Sigmoid colon (tissue), 4 donors: ENCODE measurements around the gene PDE4D.

Source experiments
- EP300 ChIP-seq, 4 donors: sonication (generic); formaldehyde crosslinking; IDR thresholded peaks; one replicate each; pipeline ENCODE4 v1.6.1; 2017; ENCODE audit warnings: antibody characterized with exemption in 4 of 4
- POLR2A ChIP-seq, 2 donors: fragments of 450-650 bp; IDR thresholded peaks; one replicate each; pipeline ENCODE4 v1.6.1; 2016; ENCODE audit warnings: antibody characterized with exemption in 2 of 2, mild to moderate bottlenecking in 2 of 2, moderate library complexity in 2 of 2
- POLR2AphosphoS5 ChIP-seq, 4 donors: sonication (generic); formaldehyde crosslinking; IDR thresholded peaks; one replicate each; pipeline ENCODE4 v1.6.1; 2017; ENCODE audit warnings: antibody characterized with exemption in 4 of 4
- TF ChIP-seq, protein P1 (sequence below), 4 experiments: fragments of 450-650 bp in 3 of 4; fragments of 200-600 bp in 1 of 4; IDR thresholded peaks; one replicate each; pipeline ENCODE4 v1.5.1; 2016 to 2019; ENCODE audit warnings: antibody characterized with exemption in 4 of 4, mild to moderate bottlenecking in 3 of 4, moderate library complexity in 2 of 4

DNA sequence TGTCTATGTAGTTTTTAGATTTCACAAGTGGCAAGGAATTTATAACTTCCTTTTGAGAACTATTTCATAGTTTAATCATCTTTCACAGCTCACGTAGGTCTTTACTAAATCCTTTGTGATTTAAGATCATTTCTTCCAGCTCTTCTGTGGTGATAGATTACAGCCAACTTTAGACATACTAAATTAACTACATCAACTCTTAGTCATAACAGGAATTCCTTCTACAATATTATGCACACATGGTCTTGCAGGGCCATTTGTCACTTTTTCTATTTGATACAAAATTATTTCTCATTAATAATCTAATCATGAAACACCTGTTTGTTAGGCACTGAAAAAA lies 208.4 kb downstream of the PDE4D start:
- TF ChIP-seq, protein P1, sequence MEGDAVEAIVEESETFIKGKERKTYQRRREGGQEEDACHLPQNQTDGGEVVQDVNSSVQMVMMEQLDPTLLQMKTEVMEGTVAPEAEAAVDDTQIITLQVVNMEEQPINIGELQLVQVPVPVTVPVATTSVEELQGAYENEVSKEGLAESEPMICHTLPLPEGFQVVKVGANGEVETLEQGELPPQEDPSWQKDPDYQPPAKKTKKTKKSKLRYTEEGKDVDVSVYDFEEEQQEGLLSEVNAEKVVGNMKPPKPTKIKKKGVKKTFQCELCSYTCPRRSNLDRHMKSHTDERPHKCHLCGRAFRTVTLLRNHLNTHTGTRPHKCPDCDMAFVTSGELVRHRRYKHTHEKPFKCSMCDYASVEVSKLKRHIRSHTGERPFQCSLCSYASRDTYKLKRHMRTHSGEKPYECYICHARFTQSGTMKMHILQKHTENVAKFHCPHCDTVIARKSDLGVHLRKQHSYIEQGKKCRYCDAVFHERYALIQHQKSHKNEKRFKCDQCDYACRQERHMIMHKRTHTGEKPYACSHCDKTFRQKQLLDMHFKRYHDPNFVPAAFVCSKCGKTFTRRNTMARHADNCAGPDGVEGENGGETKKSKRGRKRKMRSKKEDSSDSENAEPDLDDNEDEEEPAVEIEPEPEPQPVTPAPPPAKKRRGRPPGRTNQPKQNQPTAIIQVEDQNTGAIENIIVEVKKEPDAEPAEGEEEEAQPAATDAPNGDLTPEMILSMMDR (IDR thresholded peaks at IDR 0.05), result no peak
- TF ChIP-seq POLR2A (IDR thresholded peaks at IDR 0.05) (no peak), POLR2AphosphoS5 (IDR thresholded peaks at IDR 0.05) (no peak), EP300 (IDR thresholded peaks at IDR 0.05) (no peak)
